Measurements from ENCODE around the gene DENND2D.

The DENND2D gene

DNA sequence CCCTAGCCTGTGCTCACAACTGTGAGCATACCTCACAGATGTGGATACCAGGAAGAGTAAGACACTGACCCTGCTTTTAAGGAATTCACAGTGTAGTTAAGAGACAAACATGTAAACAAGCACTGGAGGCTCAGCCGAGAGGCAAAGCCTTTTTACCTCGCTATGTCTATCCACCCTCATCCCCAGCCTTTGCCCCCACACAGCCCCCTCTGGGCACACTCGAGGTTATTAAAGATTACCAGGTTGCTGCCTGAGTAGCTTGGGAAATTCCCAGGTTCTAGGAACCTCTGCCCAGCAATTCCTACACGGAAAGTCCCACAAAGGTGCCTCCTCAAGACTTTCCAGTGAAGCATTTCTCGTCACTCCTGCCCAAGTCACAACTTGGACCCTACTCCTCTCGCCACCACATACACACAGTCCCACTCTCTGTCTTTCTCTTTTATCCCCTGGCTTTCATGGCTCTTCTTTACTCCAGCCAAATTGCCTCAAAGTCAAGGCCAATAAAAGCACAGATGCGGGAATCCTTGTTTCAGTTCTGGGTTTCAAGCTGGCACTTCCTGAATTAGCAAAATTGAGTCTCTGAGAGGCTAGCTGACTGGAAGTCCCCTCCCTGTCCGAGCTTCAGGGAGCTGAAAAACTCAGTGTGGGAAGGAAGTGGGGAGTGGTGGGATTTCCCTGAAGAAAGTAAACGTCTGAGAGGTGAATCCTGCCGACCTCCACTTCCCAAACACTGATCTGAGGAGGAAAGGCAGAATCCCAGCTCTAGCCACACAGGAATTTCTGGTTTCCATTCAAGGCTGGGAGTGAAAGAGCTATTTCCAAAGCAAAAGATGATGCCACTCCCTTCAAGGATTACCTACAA lies 7.6 kb downstream of the DENND2D start:
- Histone ChIP-seq H3K79me1 (ENCODE audit: low read depth, low read length) (no peaks in the 10 kb centered on the region), H3K14ac (ENCODE audit: low read length) (no peak overlapping the region), H2BK15ac (ENCODE audit: low read length) (no peak overlapping the region), H3K36me3 (replicated peaks in 1 of 2; ENCODE audit: control insufficient read depth in 2 of 2, insufficient read depth in 2 of 2, low read length in 2 of 2) (peaks cover 0 to 12% of the 10 kb centered on the region in 2 donors), H3K4me3 (ENCODE audit: low read length in 2 of 2) (no peak overlapping the region), H2AFZ (ENCODE audit: low read length) (no peak overlapping the region), H4K8ac (ENCODE audit: low read depth, low read length) (no peak overlapping the region), H3K4me1 (ENCODE audit: control insufficient read depth in 2 of 2, insufficient read depth in 1 of 2, low read depth in 1 of 2, low read length in 2 of 2) (peaks cover 0 to 2% of the 10 kb centered on the region in 2 donors), H3K4ac (ENCODE audit: low read length) (no peak overlapping the region), H2AK5ac (ENCODE audit: low read depth, low read length) (no peak overlapping the region), H3K4me2 (ENCODE audit: insufficient read depth, low read length, poor library complexity, severe bottlenecking) (no peak overlapping the region), H3K27ac (replicated peaks; ENCODE audit: low read length) (no peak overlapping the region), H4K91ac (ENCODE audit: low read depth, low read length, poor library complexity) (no peak overlapping the region), H3K9me3 (replicated peaks in 1 of 2; ENCODE audit: control insufficient read depth in 2 of 2, insufficient read depth in 1 of 2, low read depth in 1 of 2, low read length in 2 of 2) (no peaks in the 10 kb centered on the region), H2BK5ac (ENCODE audit: low read length) (no peak overlapping the region), H3K9ac (ENCODE audit: low read depth, low read length, poor library complexity) (no peak overlapping the region), H3K18ac (ENCODE audit: low read length) (no peak overlapping the region), H3K27me3 (ENCODE audit: control insufficient read depth in 3 of 3, insufficient read depth in 3 of 3, low read depth in 1 of 3, low read length in 3 of 3) (no peaks in the 10 kb centered on the region), H2BK12ac (ENCODE audit: low read length) (no peak overlapping the region), H2BK120ac (ENCODE audit: low read depth, low read length) (no peak overlapping the region), H3K23ac (ENCODE audit: low read depth, low read length, poor library complexity) (no peak overlapping the region)
- no peak for DNase-seq (ENCODE audit: low spot score)
- no CpG with 5 or more reads among the region's 10 CpGs for WGBS, 2 donors (ENCODE audit: extremely low coverage in 2 of 2, insufficient read length in 2 of 2, insufficient replicate concordance in 1 of 2)

DNA sequence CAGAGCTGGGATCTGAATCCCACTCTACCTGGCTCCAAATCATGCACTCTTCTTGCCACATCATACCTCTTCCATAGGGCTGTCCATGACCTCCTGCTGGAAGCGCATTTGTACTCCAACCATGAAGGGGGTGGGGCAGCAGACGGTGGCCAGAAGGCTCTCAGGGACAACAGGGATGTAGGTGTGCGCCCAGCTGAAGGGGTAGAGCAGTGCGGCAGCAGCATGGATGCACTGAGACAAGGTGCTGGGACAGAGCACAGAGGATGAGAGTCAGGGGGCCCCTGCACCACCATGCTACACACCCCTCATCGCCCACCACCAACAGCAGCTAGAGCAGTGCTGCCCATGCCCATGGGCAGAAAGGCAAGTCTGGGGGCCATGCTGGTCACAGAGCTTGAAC lies 8.4 kb downstream of the DENND2D start:
- H3K27ac ChIP-seq (replicated peaks; ENCODE audit: low read length), result no peak overlapping the region
- no CpG with 5 or more reads among the region's 5 CpGs for WGBS, 2 donors (ENCODE audit: extremely low coverage in 2 of 2, insufficient read length in 2 of 2, insufficient replicate concordance in 1 of 2)

DNA sequence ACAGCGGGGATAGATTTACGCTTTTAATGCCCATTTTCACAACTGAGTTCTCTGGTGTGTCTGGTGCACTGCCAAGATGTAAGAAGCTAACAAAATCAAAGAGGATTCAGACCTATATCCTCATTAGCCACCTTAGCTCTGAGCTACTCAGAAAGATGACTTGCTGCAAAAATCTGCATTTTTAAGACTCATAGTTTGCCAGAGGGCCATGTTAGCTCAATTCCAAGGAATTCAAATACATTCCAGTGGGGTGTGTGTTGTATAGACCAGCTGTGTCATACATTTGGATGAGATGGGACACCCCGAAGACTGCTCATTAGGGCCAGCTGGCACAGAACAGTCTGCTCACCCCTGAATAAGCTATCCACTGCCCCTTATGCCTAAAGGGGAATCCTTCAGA lies 8.9 kb downstream of the DENND2D start:
- H3K4me2 ChIP-seq (ENCODE audit: insufficient read depth, low read length, poor library complexity, severe bottlenecking), result no peak overlapping the region
- no peak overlapping the region for H4K91ac ChIP-seq (ENCODE audit: low read depth, low read length, poor library complexity)
- H3K4me1 ChIP-seq (ENCODE audit: control insufficient read depth in 2 of 2, insufficient read depth in 1 of 2, low read depth in 1 of 2, low read length in 2 of 2), result peaks cover 0 to 2% of the 10 kb centered on the region in 2 donors
- H3K27ac ChIP-seq (replicated peaks; ENCODE audit: low read length), result no peak overlapping the region
- no peak overlapping the region for H4K8ac ChIP-seq (ENCODE audit: low read depth, low read length)
- H2BK12ac ChIP-seq (ENCODE audit: low read length), result no peak overlapping the region
- WGBS, 2 donors (ENCODE audit: extremely low coverage in 2 of 2, insufficient read length in 2 of 2, insufficient replicate concordance in 1 of 2), result no CpG with 5 or more reads among the region's 3 CpGs
- no peak overlapping the region for H2BK120ac ChIP-seq (ENCODE audit: low read depth, low read length)
- H3K4me3 ChIP-seq (ENCODE audit: low read length in 2 of 2), result no peak overlapping the region
- no peak overlapping the region for H3K18ac ChIP-seq (ENCODE audit: low read length)
- no peak overlapping the region for H3K14ac ChIP-seq (ENCODE audit: low read length)
- H2BK5ac ChIP-seq (ENCODE audit: low read length), result no peak overlapping the region
- no peak for DNase-seq (ENCODE audit: low spot score)
- no peak overlapping the region for H3K4ac ChIP-seq (ENCODE audit: low read length)
- H3K79me1 ChIP-seq (ENCODE audit: low read depth, low read length), result no peaks in the 10 kb centered on the region
- no peaks in the 10 kb centered on the region for H3K27me3 ChIP-seq (ENCODE audit: control insufficient read depth in 3 of 3, insufficient read depth in 3 of 3, low read depth in 1 of 3, low read length in 3 of 3)
- H2AFZ ChIP-seq (ENCODE audit: low read length), result no peak overlapping the region
- no peak overlapping the region for H3K23ac ChIP-seq (ENCODE audit: low read depth, low read length, poor library complexity)
- H3K9me3 ChIP-seq (replicated peaks in 1 of 2; ENCODE audit: control insufficient read depth in 2 of 2, insufficient read depth in 1 of 2, low read depth in 1 of 2, low read length in 2 of 2), result no peaks in the 10 kb centered on the region
- H3K36me3 ChIP-seq (replicated peaks in 1 of 2; ENCODE audit: control insufficient read depth in 2 of 2, insufficient read depth in 2 of 2, low read length in 2 of 2), result peaks cover 6 to 26% of the 10 kb centered on the region in 2 donors
- H2AK5ac ChIP-seq (ENCODE audit: low read depth, low read length), result no peak overlapping the region
- no peak overlapping the region for H2BK15ac ChIP-seq (ENCODE audit: low read length)
- H3K9ac ChIP-seq (ENCODE audit: low read depth, low read length, poor library complexity), result no peak overlapping the region

More for the DNA sequence above, 8.4 kb downstream of the DENND2D start:
- Histone ChIP-seq H3K4ac (ENCODE audit: low read length) (no peak overlapping the region), H3K18ac (ENCODE audit: low read length) (peak overlapping the region; percentile 63), H2BK5ac (ENCODE audit: low read length) (no peak overlapping the region), H4K8ac (ENCODE audit: low read depth, low read length) (no peak overlapping the region), H2AK5ac (ENCODE audit: low read depth, low read length) (no peak overlapping the region), H2BK15ac (ENCODE audit: low read length) (no peak overlapping the region), H2AFZ (ENCODE audit: low read length) (no peak overlapping the region), H3K23ac (ENCODE audit: low read depth, low read length, poor library complexity) (no peak overlapping the region), H3K9ac (ENCODE audit: low read depth, low read length, poor library complexity) (no peak overlapping the region), H3K9me3 (replicated peaks in 1 of 2; ENCODE audit: control insufficient read depth in 2 of 2, insufficient read depth in 1 of 2, low read depth in 1 of 2, low read length in 2 of 2) (no peaks in the 10 kb centered on the region), H3K14ac (ENCODE audit: low read length) (no peak overlapping the region), H2BK120ac (ENCODE audit: low read depth, low read length) (no peak overlapping the region), H3K4me3 (ENCODE audit: low read length in 2 of 2) (no peak overlapping the region), H3K27me3 (ENCODE audit: control insufficient read depth in 3 of 3, insufficient read depth in 3 of 3, low read depth in 1 of 3, low read length in 3 of 3) (no peaks in the 10 kb centered on the region), H3K4me1 (ENCODE audit: control insufficient read depth in 2 of 2, insufficient read depth in 1 of 2, low read depth in 1 of 2, low read length in 2 of 2) (peaks cover 0 to 2% of the 10 kb centered on the region in 2 donors), H2BK12ac (ENCODE audit: low read length) (no peak overlapping the region), H3K36me3 (replicated peaks in 1 of 2; ENCODE audit: control insufficient read depth in 2 of 2, insufficient read depth in 2 of 2, low read length in 2 of 2) (peaks cover 2 to 20% of the 10 kb centered on the region in 2 donors), H3K79me1 (ENCODE audit: low read depth, low read length) (no peaks in the 10 kb centered on the region), H3K4me2 (ENCODE audit: insufficient read depth, low read length, poor library complexity, severe bottlenecking) (no peak overlapping the region), H4K91ac (ENCODE audit: low read depth, low read length, poor library complexity) (no peak overlapping the region)
- no peak for DNase-seq (ENCODE audit: low spot score)

DNA sequence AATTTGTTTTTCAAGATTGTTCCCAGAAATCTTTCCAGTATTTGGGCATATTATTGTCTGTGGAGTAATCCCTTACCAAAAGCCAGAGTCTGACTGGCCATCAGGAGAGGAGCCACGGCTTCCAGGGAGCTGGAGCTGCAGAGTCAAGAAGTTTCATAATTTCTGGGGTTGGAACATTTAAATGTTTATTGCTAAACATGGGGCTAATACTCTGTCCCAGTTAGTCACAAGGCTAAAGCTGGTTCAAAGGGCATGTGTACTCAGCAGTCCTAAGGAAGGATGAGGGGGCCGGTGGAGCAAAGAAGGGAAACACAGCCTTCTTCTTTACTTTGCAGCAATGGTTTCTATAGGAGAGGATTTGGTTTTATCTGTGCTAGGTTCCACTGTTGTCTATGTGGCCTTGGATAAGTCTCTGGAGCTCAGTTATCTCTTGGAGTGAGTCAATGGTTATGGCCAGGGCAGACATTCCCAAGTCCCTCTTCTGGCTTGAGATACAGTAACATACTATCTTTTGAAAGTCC lies 9.5 kb downstream of the DENND2D start:
- no peaks in the 10 kb centered on the region for H3K79me1 ChIP-seq (ENCODE audit: low read depth, low read length)
- no peak overlapping the region for H4K8ac ChIP-seq (ENCODE audit: low read depth, low read length)
- no peak overlapping the region for H2BK12ac ChIP-seq (ENCODE audit: low read length)
- no peak overlapping the region for H2BK15ac ChIP-seq (ENCODE audit: low read length)
- H3K4me2 ChIP-seq (ENCODE audit: insufficient read depth, low read length, poor library complexity, severe bottlenecking), result no peak overlapping the region
- no peaks in the 10 kb centered on the region for H3K4me1 ChIP-seq (ENCODE audit: control insufficient read depth in 2 of 2, insufficient read depth in 1 of 2, low read depth in 1 of 2, low read length in 2 of 2)
- no peak overlapping the region for H4K91ac ChIP-seq (ENCODE audit: low read depth, low read length, poor library complexity)
- no peaks in the 10 kb centered on the region for H3K9me3 ChIP-seq (replicated peaks in 1 of 2; ENCODE audit: control insufficient read depth in 2 of 2, insufficient read depth in 1 of 2, low read depth in 1 of 2, low read length in 2 of 2)
- no peak overlapping the region for H2BK5ac ChIP-seq (ENCODE audit: low read length)
- DNase-seq (ENCODE audit: low spot score), result no peak
- H3K9ac ChIP-seq (ENCODE audit: low read depth, low read length, poor library complexity), result no peak overlapping the region
- H2AFZ ChIP-seq (ENCODE audit: low read length), result no peak overlapping the region
- peaks cover 6 to 31% of the 10 kb centered on the region in 2 donors for H3K36me3 ChIP-seq (replicated peaks in 1 of 2; ENCODE audit: control insufficient read depth in 2 of 2, insufficient read depth in 2 of 2, low read length in 2 of 2)
- H3K4ac ChIP-seq (ENCODE audit: low read length), result no peak overlapping the region
- H2BK120ac ChIP-seq (ENCODE audit: low read depth, low read length), result no peak overlapping the region
- no peak overlapping the region for H3K4me3 ChIP-seq (ENCODE audit: low read length in 2 of 2)
- whole genome bisulfite sequencing, 2 donors (ENCODE audit: extremely low coverage in 2 of 2, insufficient read length in 2 of 2, insufficient replicate concordance in 1 of 2), result no CpG with 5 or more reads among the region's 2 CpGs
- H2AK5ac ChIP-seq (ENCODE audit: low read depth, low read length), result no peak overlapping the region
- H3K27me3 ChIP-seq (ENCODE audit: control insufficient read depth in 3 of 3, insufficient read depth in 3 of 3, low read depth in 1 of 3, low read length in 3 of 3), result no peaks in the 10 kb centered on the region
- H3K27ac ChIP-seq (replicated peaks; ENCODE audit: low read length), result no peak overlapping the region
- H3K23ac ChIP-seq (ENCODE audit: low read depth, low read length, poor library complexity), result no peak overlapping the region
- H3K18ac ChIP-seq (ENCODE audit: low read length), result no peak overlapping the region
- no peak overlapping the region for H3K14ac ChIP-seq (ENCODE audit: low read length)

Measured in neuronal stem cell (in vitro differentiated cells).